ENCODE measurements around the gene OR2A7.
"Not testable (repeated sequence)": the region's sequence is repeated elsewhere in the genome, so short reads cannot be mapped to it uniquely, and the experiment has no call there.

DNA sequence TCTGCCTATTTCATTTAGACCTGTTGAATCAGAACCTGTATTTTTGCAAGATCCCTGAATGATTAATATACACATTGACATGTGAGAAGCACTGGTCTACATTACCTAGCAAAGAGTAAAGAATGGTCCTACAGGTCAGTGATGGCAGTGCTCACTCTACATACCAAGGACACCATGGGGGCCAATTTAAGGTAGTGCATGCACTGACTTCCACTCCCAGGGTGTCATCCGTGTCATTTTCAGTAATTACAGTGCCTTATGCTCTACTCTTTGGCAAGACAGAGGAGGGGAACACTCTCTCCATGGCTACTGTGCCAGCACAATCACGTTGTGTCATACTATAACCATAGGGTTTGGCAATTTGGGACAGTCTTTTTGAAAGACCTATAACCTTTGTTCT, 19.2 kb downstream of the OR2A7 start:
- TF ChIP-seq, protein P1, sequence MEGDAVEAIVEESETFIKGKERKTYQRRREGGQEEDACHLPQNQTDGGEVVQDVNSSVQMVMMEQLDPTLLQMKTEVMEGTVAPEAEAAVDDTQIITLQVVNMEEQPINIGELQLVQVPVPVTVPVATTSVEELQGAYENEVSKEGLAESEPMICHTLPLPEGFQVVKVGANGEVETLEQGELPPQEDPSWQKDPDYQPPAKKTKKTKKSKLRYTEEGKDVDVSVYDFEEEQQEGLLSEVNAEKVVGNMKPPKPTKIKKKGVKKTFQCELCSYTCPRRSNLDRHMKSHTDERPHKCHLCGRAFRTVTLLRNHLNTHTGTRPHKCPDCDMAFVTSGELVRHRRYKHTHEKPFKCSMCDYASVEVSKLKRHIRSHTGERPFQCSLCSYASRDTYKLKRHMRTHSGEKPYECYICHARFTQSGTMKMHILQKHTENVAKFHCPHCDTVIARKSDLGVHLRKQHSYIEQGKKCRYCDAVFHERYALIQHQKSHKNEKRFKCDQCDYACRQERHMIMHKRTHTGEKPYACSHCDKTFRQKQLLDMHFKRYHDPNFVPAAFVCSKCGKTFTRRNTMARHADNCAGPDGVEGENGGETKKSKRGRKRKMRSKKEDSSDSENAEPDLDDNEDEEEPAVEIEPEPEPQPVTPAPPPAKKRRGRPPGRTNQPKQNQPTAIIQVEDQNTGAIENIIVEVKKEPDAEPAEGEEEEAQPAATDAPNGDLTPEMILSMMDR (IDR thresholded peaks at IDR 0.05), result not testable (repeated sequence)
- not testable (repeated sequence) for TF ChIP-seq POLR2A (IDR thresholded peaks at IDR 0.05)

All from lower leg skin (tissue), 3 donors.